Gastrocnemius medialis (tissue), 4 donors: ENCODE measurements around the gene SYT6.

Experiments
- POLR2A ChIP-seq, 2 donors: fragments of 450-650 bp; IDR thresholded peaks; one replicate each; pipeline ENCODE4 v1.6.1; 2017; ENCODE audit warnings: antibody characterized with exemption in 2 of 2, mild to moderate bottlenecking in 2 of 2, moderate library complexity in 2 of 2
- TF ChIP-seq, protein P1 (sequence below), 5 experiments: fragments of 450-650 bp in 3 of 5; fragments of 200-600 bp in 2 of 5; sonication (generic) in 2 of 5; IDR thresholded peaks in 4 of 5; conservative IDR thresholded peaks in 1 of 5; 1 replicate in 4 of 5; 2 replicates in 1 of 5; pipeline ENCODE4 v1.5.1; 2016 to 2019; ENCODE audit warnings: antibody characterized with exemption in 5 of 5, mild to moderate bottlenecking in 3 of 5, moderate library complexity in 3 of 5

DNA sequence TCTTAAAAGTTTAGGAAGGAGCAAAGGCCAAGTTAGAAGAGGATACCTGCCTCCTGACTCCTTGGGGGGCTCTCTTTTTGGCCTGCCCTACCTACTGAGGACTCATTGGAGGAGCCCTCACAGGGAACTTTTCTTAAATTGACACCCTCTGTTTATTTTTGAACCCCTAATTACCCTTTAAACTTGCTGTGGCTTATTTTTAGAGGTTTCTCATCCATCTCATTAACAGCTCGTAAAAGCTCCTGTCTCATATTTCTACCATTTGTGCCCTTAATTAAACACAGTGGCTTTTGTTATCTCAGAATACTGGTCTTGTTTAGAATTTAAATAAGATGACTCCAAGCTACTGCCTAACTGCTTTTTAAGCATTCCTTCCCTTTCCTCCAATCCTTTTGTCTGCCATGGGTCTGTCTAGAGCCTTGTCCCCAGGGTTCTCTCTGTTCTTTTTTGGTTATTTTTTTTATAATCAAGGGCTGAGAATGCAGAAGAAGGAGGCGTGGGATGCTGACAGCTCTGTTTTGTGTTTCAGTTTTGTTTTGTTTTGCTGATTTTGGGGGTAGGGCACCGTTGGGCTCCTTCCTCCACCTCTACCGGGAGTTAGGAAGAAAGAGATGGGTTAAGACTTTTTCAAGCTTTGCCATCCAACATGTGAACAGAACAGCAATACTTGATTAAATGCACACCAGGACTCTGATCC is 78.0 kb downstream of the SYT6 start:
- TF ChIP-seq, protein P1, sequence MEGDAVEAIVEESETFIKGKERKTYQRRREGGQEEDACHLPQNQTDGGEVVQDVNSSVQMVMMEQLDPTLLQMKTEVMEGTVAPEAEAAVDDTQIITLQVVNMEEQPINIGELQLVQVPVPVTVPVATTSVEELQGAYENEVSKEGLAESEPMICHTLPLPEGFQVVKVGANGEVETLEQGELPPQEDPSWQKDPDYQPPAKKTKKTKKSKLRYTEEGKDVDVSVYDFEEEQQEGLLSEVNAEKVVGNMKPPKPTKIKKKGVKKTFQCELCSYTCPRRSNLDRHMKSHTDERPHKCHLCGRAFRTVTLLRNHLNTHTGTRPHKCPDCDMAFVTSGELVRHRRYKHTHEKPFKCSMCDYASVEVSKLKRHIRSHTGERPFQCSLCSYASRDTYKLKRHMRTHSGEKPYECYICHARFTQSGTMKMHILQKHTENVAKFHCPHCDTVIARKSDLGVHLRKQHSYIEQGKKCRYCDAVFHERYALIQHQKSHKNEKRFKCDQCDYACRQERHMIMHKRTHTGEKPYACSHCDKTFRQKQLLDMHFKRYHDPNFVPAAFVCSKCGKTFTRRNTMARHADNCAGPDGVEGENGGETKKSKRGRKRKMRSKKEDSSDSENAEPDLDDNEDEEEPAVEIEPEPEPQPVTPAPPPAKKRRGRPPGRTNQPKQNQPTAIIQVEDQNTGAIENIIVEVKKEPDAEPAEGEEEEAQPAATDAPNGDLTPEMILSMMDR (IDR thresholded peaks at IDR 0.05 in 4 of 5, conservative IDR thresholded peaks at IDR 0.05 in 1 of 5), result no peak
- TF ChIP-seq POLR2A (IDR thresholded peaks at IDR 0.05), result no peak
